Caco-2 (cell line): ENCODE results near the gene SH3D19. TPM values are rescaled to one million over a fixed set of nuclear protein-coding genes. Genes with fewer than 3 reads are reported as not detected.

Source experiments
- BruUV-seq: library from RNA; stranded (reverse); fragments of 400-500 nt; replicated peaks from 2 replicates; lab custom pipeline; 2021; lab: Mats Ljungman, UMichigan
- CTCF ChIA-PET: fragments of 300-600 bp; sonication (Branson Sonifier 250); formaldehyde crosslinking; loops from one replicate; lab custom pipeline; 2022; ENCODE audit warnings: antibody characterized with exemption; lab: Charles Lee
- POLR2A ChIA-PET: fragments of 300-600 bp; sonication (Branson Sonifier 250); formaldehyde crosslinking; loops from one replicate; lab custom pipeline; 2022; ENCODE audit warnings: antibody characterized with exemption; lab: Charles Lee
- DNase-seq, 2 experiments: peaks; one replicate each; pipeline versions ENCODE4 v3.0.0 to v3.0.0-alpha.2; 2020 to 2022
- H3K27me3 ChIP-seq: replicated peaks from 2 replicates; pipeline ENCODE4 v1.6.0; 2011; ENCODE audit warnings: low read length; ENCODE audit not compliant: control insufficient read depth, insufficient read depth
- H3K36me3 ChIP-seq: 2 replicates; pipeline ENCODE4 v1.5.1; 2011; ENCODE audit warnings: low read length; ENCODE audit not compliant: control insufficient read depth, insufficient read depth
- H3K4me1 ChIP-seq: fragments of 250-450 bp; sonication (Bioruptor Pico); 2 replicates; pipeline ENCODE4 v1.5.1; 2020; ENCODE audit warnings: mild to moderate bottlenecking
- H3K4me3 ChIP-seq: 2 replicates; pipeline ENCODE4 v1.5.1; 2011; ENCODE audit warnings: low read depth, mild to moderate bottlenecking, control low read depth, low read length
- H3K9me3 ChIP-seq: fragments of 250-450 bp; sonication (Bioruptor Pico); 2 replicates; pipeline ENCODE4 v1.5.1; 2020; ENCODE audit warnings: mild to moderate bottlenecking, moderate library complexity
- H3K27ac Mint-ChIP-seq: one replicate; pipeline ENCODE4 v1.8.0; 2022; ENCODE audit warnings: mixed read lengths; ENCODE audit not compliant: unreplicated experiment
- H3K27me3 Mint-ChIP-seq: one replicate; pipeline ENCODE4 v1.8.0; 2022; ENCODE audit warnings: mixed read lengths; ENCODE audit not compliant: insufficient read depth, unreplicated experiment
- H3K36me3 Mint-ChIP-seq: one replicate; pipeline ENCODE4 v1.8.0; 2022; ENCODE audit warnings: mild to moderate bottlenecking, mixed read lengths; ENCODE audit not compliant: insufficient read depth, unreplicated experiment
- H3K4me1 Mint-ChIP-seq: one replicate; pipeline ENCODE4 v1.8.0; 2022; ENCODE audit warnings: low read depth, mixed read lengths; ENCODE audit not compliant: unreplicated experiment
- H3K4me3 Mint-ChIP-seq: one replicate; pipeline ENCODE4 v1.8.0; 2022; ENCODE audit warnings: mild to moderate bottlenecking, moderate library complexity, mixed read lengths; ENCODE audit not compliant: unreplicated experiment
- H3K9me3 Mint-ChIP-seq: one replicate; pipeline ENCODE4 v1.8.0; 2022; ENCODE audit warnings: mixed read lengths; ENCODE audit not compliant: unreplicated experiment
- intact Hi-C: fragments of 100-400 bp; cut with micrococcal nuclease; formaldehyde crosslinking; loops from one replicate; pipeline ENCODE4 v1.10.0; 2022; ENCODE audit not compliant: unreplicated experiment
- total RNA-seq: library from RNA; stranded (reverse); gene quantifications from 2 replicates; pipeline ENCODE4 v1.2.3, GENCODE V29; 2022
- TF ChIP-seq, protein P1 (sequence below), 2 experiments: fragments of 200-600 bp in 1 of 2; IDR thresholded peaks; 1 replicate in 1 of 2; 2 replicates in 1 of 2; pipeline versions ENCODE4 v1.5.1 to v1.8.0; 2011 to 2022; ENCODE audit warnings: antibody characterized with exemption in 1 of 2, control low read depth in 1 of 2, inconsistent platforms in 1 of 2, low read depth in 1 of 2, low read length in 1 of 2, mild to moderate bottlenecking in 1 of 2, moderate library complexity in 1 of 2; ENCODE audit not compliant: insufficient read depth in 1 of 2, severe bottlenecking in 1 of 2, unreplicated experiment in 1 of 2

Gene SH3D19
- total RNA-seq, 1 experiment from 2014 or later, result 57.8 TPM

DNA sequence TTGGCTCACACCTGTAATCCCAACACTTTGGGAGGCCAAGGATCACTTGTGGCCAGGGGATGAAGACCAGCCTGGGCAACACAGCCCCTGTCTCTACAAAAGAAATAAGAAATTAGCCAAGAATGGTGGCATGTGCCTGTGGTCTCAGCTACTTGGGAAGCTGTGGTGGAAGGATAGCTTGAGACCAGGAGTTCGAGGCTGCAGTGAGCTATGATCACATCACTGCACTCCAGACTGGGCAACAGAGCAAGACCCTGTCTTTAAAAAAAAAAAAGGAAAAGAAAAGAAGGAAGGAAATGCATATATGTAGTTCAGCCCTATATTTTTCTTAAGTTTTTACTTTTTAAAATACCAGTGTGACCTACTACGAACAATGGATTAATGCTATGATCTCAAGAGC, 33.4 kb downstream of the SH3D19 start:
- Histone ChIP-seq H3K9me3 (no peaks in the 10 kb centered on the region), H3K4me3 (no peak overlapping the region), H3K27me3 (no peaks in the 10 kb centered on the region), H3K4me1 (peaks cover 8% of the 10 kb centered on the region; the same call in 1 of the 2 replicates), H3K36me3 (no peaks in the 10 kb centered on the region)
- POLR2A ChIA-PET, result no interaction called here
- H3K27ac Mint-ChIP-seq, result no peak overlapping the region
- H3K9me3 Mint-ChIP-seq, result peaks cover 12% of the 10 kb centered on the region
- no peak for DNase-seq
- H3K4me3 Mint-ChIP-seq, result no peak overlapping the region
- TF ChIP-seq, protein P1, sequence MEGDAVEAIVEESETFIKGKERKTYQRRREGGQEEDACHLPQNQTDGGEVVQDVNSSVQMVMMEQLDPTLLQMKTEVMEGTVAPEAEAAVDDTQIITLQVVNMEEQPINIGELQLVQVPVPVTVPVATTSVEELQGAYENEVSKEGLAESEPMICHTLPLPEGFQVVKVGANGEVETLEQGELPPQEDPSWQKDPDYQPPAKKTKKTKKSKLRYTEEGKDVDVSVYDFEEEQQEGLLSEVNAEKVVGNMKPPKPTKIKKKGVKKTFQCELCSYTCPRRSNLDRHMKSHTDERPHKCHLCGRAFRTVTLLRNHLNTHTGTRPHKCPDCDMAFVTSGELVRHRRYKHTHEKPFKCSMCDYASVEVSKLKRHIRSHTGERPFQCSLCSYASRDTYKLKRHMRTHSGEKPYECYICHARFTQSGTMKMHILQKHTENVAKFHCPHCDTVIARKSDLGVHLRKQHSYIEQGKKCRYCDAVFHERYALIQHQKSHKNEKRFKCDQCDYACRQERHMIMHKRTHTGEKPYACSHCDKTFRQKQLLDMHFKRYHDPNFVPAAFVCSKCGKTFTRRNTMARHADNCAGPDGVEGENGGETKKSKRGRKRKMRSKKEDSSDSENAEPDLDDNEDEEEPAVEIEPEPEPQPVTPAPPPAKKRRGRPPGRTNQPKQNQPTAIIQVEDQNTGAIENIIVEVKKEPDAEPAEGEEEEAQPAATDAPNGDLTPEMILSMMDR (IDR thresholded peaks at IDR 0.05; ENCODE audit: insufficient read depth in 1 of 2, low read depth in 1 of 2, low read length in 1 of 2, severe bottlenecking in 1 of 2, unreplicated experiment in 1 of 2), result no peak
- BruUV-seq, result no TSS peak
- H3K27me3 Mint-ChIP-seq, result no peaks in the 10 kb centered on the region
- H3K36me3 Mint-ChIP-seq, result peaks cover 21% of the 10 kb centered on the region
- CTCF ChIA-PET, result no interaction called here
- H3K4me1 Mint-ChIP-seq, result peaks cover 19% of the 10 kb centered on the region
- intact Hi-C loops, result no loop called here

DNA sequence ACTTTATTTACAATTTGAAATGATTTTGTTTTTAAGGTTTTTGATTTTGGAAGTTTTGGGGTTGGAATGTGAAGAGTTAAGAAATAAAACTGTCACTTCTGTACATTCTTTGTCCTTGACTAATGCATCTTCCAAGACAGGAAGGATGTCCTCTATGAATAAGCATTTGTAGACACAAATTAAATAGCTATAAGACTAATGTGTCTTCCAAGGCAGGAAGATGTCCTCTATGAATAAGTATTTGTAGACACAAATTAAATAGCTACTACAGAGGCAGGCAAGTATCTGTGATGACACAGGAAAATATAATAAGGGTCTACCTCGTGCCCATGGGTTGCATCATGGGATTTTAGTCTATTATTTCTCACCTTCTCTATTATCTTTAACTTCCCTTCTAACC, 33.9 kb downstream of the SH3D19 start:
- Histone ChIP-seq H3K36me3 (no peaks in the 10 kb centered on the region), H3K4me3 (no peak overlapping the region), H3K4me1 (peaks cover 8% of the 10 kb centered on the region; the same call in 1 of the 2 replicates), H3K27me3 (no peaks in the 10 kb centered on the region), H3K9me3 (no peaks in the 10 kb centered on the region)
- intact Hi-C loops, result no loop called here
- DNase-seq, result no peak
- ChIA-PET CTCF (no interaction called here), POLR2A (no interaction called here)
- Mint-ChIP-seq H3K9me3 (peaks cover 12% of the 10 kb centered on the region), H3K4me3 (no peak overlapping the region), H3K4me1 (peaks cover 19% of the 10 kb centered on the region), H3K27me3 (no peaks in the 10 kb centered on the region), H3K36me3 (peaks cover 21% of the 10 kb centered on the region), H3K27ac (no peak overlapping the region)
- BruUV-seq, result no TSS peak
- TF ChIP-seq, protein P1 (IDR thresholded peaks at IDR 0.05; ENCODE audit: insufficient read depth in 1 of 2, low read depth in 1 of 2, low read length in 1 of 2, severe bottlenecking in 1 of 2, unreplicated experiment in 1 of 2), result no peak

DNA sequence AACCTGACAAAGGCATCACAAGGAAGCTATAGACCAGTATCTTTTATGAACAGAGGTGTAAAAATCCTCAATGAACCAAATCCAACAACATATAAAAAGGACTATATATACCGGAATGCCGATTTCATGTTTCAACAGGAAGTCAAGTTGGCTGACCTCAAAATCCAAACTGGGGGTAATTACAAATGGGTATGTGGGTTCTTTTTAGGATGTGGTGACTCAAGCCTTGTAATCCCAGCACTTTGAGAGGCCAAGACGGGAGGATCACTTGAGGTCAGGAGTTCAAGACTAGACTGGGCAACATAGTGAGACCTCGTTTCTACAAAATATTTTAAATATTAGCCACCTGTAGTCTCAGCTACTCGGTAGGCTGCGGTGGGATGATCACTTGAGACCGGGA, 38.0 kb downstream of the SH3D19 start:
- Mint-ChIP-seq H3K36me3 (peaks cover 20% of the 10 kb centered on the region), H3K27ac (no peak overlapping the region), H3K9me3 (peaks cover 12% of the 10 kb centered on the region), H3K27me3 (no peaks in the 10 kb centered on the region), H3K4me1 (no peaks in the 10 kb centered on the region), H3K4me3 (no peak overlapping the region)
- TF ChIP-seq, protein P1 (IDR thresholded peaks at IDR 0.05; ENCODE audit: insufficient read depth in 1 of 2, low read depth in 1 of 2, low read length in 1 of 2, severe bottlenecking in 1 of 2, unreplicated experiment in 1 of 2), result no peak
- BruUV-seq, result no TSS peak
- ChIA-PET POLR2A (no interaction called here), CTCF (no interaction called here)
- no peaks in the 10 kb centered on the region for H3K27me3 ChIP-seq
- no peaks in the 10 kb centered on the region for H3K4me1 ChIP-seq
- no peaks in the 10 kb centered on the region for H3K9me3 ChIP-seq
- intact Hi-C loops, result no loop called here
- DNase-seq, result no peak
- no peaks in the 10 kb centered on the region for H3K36me3 ChIP-seq
- H3K4me3 ChIP-seq, result no peak overlapping the region
